NB4 (cell line): ENCODE measurements around the gene KRTAP10-9.
"Not testable (repeated sequence)": the region's sequence is repeated elsewhere in the genome, so short reads cannot be mapped to it uniquely, and the experiment has no call there.

ENCODE experiments used
- DNase-seq: peaks from one replicate; pipeline ENCODE4 v3.0.0; 2010; ENCODE audit warnings: low read depth
- H3K4me3 ChIP-seq: one replicate; pipeline ENCODE4 v1.5.1; 2011; ENCODE audit warnings: mild to moderate bottlenecking, low read depth, low read length, moderate library complexity
- MYC ChIP-seq: IDR thresholded peaks from 2 replicates; pipeline ENCODE4 v1.6.1; 2011; ENCODE audit warnings: low read depth, low read length
- POLR2A ChIP-seq: IDR thresholded peaks from 2 replicates; pipeline ENCODE4 v1.6.1; 2011; ENCODE audit warnings: mild to moderate bottlenecking; ENCODE audit not compliant: insufficient read length; ENCODE audit errors: extremely low read depth
- TF ChIP-seq, protein P1 (sequence below): IDR thresholded peaks from 2 replicates; pipeline ENCODE4 v1.6.1; 2011; ENCODE audit warnings: low read depth, low read length
- TF ChIP-seq, protein P2 (sequence below): IDR thresholded peaks from one replicate; pipeline ENCODE4 v1.5.1; 2012; ENCODE audit warnings: low read depth, low read length

Gene KRTAP10-9

GRCh38 chr21:44618504-44618903, 8.4 kb upstream of the KRTAP10-9 start:
- TF ChIP-seq POLR2A (no peak), MYC (no peak)
- TF ChIP-seq, protein P1, sequence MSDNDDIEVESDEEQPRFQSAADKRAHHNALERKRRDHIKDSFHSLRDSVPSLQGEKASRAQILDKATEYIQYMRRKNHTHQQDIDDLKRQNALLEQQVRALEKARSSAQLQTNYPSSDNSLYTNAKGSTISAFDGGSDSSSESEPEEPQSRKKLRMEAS = no peak
- TF ChIP-seq, protein P2, sequence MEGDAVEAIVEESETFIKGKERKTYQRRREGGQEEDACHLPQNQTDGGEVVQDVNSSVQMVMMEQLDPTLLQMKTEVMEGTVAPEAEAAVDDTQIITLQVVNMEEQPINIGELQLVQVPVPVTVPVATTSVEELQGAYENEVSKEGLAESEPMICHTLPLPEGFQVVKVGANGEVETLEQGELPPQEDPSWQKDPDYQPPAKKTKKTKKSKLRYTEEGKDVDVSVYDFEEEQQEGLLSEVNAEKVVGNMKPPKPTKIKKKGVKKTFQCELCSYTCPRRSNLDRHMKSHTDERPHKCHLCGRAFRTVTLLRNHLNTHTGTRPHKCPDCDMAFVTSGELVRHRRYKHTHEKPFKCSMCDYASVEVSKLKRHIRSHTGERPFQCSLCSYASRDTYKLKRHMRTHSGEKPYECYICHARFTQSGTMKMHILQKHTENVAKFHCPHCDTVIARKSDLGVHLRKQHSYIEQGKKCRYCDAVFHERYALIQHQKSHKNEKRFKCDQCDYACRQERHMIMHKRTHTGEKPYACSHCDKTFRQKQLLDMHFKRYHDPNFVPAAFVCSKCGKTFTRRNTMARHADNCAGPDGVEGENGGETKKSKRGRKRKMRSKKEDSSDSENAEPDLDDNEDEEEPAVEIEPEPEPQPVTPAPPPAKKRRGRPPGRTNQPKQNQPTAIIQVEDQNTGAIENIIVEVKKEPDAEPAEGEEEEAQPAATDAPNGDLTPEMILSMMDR = no peak
- peak; percentile 25 for DNase-seq
- no peak overlapping the region for H3K4me3 ChIP-seq

DNA sequence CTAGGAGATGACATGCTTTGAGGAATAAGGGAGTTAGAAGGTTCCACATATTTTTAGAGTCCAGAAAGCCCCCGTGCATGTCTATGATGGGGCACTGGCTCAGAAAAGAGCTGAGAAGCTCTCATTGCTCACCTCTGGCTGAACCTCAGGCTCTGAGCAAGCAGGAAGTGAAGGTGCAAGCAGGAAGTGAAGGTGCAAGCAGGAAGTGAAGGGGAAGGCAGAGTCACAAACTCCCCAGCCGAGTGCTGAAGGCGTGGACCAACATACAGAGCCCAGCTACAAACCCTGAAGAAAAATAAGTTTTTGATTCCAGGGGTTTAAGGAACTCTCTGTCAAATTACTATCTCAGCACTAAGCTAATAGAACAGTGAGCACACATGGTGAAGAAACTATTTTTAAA, 8.0 kb upstream of the KRTAP10-9 start:
- no peak overlapping the region for H3K4me3 ChIP-seq
- TF ChIP-seq POLR2A (no peak), MYC (no peak)
- TF ChIP-seq, protein P1 = no peak
- TF ChIP-seq, protein P2 = no peak
- no peak for DNase-seq

GRCh38 chr21:44619886-44620285, 7.0 kb upstream of the KRTAP10-9 start:
- no peak for DNase-seq
- no peak overlapping the region for H3K4me3 ChIP-seq
- TF ChIP-seq, protein P2 = no peak
- TF ChIP-seq POLR2A (no peak), MYC (no peak)
- TF ChIP-seq, protein P1 = no peak

DNA sequence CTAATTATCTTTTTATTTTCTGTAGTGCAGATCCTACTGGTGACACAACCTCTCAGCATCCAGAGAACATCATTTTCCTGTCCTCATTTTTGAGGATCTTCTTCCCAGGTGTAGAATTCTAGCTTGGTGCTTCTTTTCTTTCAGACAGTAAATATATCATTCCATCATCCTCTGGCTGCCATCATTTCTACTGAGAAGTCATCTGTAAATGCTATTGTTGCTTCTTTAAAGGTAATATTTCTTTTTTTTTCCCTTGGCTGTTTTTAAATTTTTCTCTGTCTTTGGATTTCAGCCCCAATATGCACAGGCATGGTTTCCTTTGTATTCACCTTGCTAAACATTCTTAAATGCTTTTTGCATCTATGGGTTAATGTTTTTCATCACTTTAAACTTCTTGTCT, 3.3 kb upstream of the KRTAP10-9 start:
- TF ChIP-seq MYC (no peak), POLR2A (no peak)
- TF ChIP-seq, protein P1 = no peak
- TF ChIP-seq, protein P2 = no peak
- no peak overlapping the region for H3K4me3 ChIP-seq
- no peak for DNase-seq

GRCh38 chr21:44625756-44626155, 1.1 kb upstream of the KRTAP10-9 start:
- H3K4me3 ChIP-seq = no peak overlapping the region
- TF ChIP-seq, protein P2 = no peak
- TF ChIP-seq POLR2A = no peak
- TF ChIP-seq, protein P1 = no peak
- no peak for TF ChIP-seq MYC
- DNase-seq = no peak

- no peak overlapping the region for H3K4me3 ChIP-seq
- no peak for DNase-seq
- TF ChIP-seq, protein P2 = no peak
- no peak for TF ChIP-seq MYC
- TF ChIP-seq, protein P1 = no peak
- no peak for TF ChIP-seq POLR2A
These were observed 631 bp upstream of the KRTAP10-9 start for GRCh38 chr21:44626262-44626661.

DNA sequence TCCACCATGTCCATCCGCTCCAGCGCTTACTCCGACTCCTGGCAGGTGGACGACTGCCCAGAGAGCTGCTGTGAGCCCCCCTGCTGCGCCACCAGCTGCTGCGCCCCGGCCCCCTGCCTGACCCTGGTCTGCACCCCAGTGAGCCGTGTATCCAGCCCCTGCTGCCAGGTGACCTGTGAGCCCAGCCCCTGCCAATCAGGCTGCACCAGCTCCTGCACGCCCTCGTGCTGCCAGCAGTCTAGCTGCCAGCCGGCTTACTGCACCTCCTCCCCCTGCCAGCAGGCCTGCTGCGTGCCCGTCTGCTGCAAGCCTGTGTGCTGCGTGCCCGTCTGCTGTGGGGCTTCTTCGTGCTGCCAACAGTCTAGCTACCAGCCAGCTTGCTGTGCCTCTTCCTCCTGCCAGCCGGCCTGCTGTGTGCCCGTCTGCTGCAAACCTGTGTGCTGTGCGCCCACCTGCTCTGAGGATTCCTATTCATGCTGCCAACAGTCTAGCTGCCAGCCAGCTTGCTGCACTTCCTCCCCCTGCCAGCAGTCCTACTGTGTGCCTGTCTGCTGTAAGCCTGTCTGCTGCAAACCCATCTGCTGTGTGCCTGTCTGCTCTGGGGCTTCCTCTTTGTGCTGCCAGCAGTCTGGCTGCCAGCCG, 409 bp downstream of the KRTAP10-9 start:
- DNase-seq, H3K4me3 ChIP-seq: not testable (repeated sequence)

DNA sequence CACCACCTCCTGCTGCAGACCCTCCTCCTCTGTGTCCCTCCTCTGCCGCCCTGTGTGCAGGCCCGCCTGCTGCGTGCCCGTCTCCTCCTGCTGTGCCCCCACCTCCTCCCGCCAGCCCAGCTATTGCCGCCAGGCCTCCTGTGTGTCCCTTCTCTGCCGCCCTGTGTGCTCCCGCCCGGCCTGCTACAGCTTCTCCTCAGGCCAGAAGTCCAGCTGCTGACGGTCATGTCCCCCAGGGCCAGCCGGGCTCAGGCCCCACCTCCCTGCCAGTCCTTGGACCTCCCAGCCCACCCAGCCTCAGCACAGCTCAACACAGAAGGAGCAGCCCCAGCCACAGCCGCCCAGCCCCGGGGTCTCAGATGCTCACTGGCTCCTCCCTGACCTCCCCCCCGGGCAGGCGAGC, 939 bp downstream of the KRTAP10-9 start:
- not testable (repeated sequence) for DNase-seq, H3K4me3 ChIP-seq
